B cell (primary cell): ENCODE measurements around the gene FXR2. TPM values are rescaled to one million over a fixed set of nuclear protein-coding genes. Genes with fewer than 3 reads are reported as not detected.

Experiments used
- ATAC-seq: fragments of 200-7000 bp; cut with Tn5 transposase; one replicate; pipeline ENCODE4 v1.10.0; 2021; ENCODE audit warnings: low read depth, mild to moderate bottlenecking, moderate number of reproducible peaks, moderate library complexity
- CTCF ChIA-PET: fragments of 350-600 bp; sonication (Branson Sonifier 250); formaldehyde crosslinking; loops from one replicate; lab custom pipeline; 2021; ENCODE audit warnings: antibody characterized with exemption, inconsistent platforms; lab: Charles Lee
- POLR2A ChIA-PET: fragments of 350-600 bp; sonication (Branson Sonifier 250); formaldehyde crosslinking; loops from one replicate; lab custom pipeline; 2021; ENCODE audit warnings: antibody characterized with exemption; lab: Charles Lee
- DNase-seq: peaks from one replicate; pipeline ENCODE4 v3.0.0; 2013
- H2AFZ ChIP-seq: 2 replicates; pipeline ENCODE4 v1.6.1; 2012; ENCODE audit warnings: mild to moderate bottlenecking, low read depth, low read length; ENCODE audit not compliant: insufficient read depth, poor library complexity, severe bottlenecking
- H3K27ac ChIP-seq, 2 donors: 1 replicate in 1 of 2; 2 replicates in 1 of 2; pipeline ENCODE4 v1.5.1; 2012 to 2013; ENCODE audit warnings: low read length in 2 of 2, mild to moderate bottlenecking in 2 of 2, moderate library complexity in 1 of 2
- H3K27me3 ChIP-seq, 4 experiments: fragments of 200-600 bp in 1 of 4; sonication (generic) in 1 of 4; replicated peaks in 1 of 4; 1 replicate in 2 of 4; 2 replicates in 2 of 4; pipeline versions ENCODE4 v1.6.1 to v1.7.0; 2013 to 2016; ENCODE audit warnings: low read length in 3 of 4, mild to moderate bottlenecking in 2 of 4, mixed read lengths in 1 of 4, moderate library complexity in 1 of 4; ENCODE audit not compliant: insufficient read depth in 4 of 4, control insufficient read depth in 3 of 4; ENCODE audit errors: control extremely low read depth in 1 of 4
- H3K36me3 ChIP-seq, 2 experiments: replicated peaks in 1 of 2; 1 replicate in 1 of 2; 2 replicates in 1 of 2; pipeline versions ENCODE4 v1.6.1 to v1.7.1; 2013; ENCODE audit warnings: low read length in 1 of 2; ENCODE audit not compliant: insufficient read depth in 2 of 2, control insufficient read depth in 1 of 2; ENCODE audit errors: control extremely low read depth in 1 of 2, extremely low read depth in 1 of 2
- H3K4me1 ChIP-seq, 2 donors: fragments of 200-600 bp in 1 of 2; sonication (generic) in 1 of 2; 1 replicate in 1 of 2; 2 replicates in 1 of 2; pipeline versions ENCODE4 v1.5.1 to v1.6.1; 2013 to 2017; ENCODE audit warnings: low read length in 2 of 2; ENCODE audit not compliant: control insufficient read depth in 2 of 2, insufficient read depth in 2 of 2
- H3K4me2 ChIP-seq: replicated peaks from 2 replicates; pipeline ENCODE3; 2012; ENCODE audit warnings: mild to moderate bottlenecking, low read depth, low read length; ENCODE audit not compliant: poor library complexity, severe bottlenecking
- H3K4me3 ChIP-seq, 5 experiments: fragments of 200-600 bp in 1 of 5; sonication (generic) in 1 of 5; 1 replicate in 3 of 5; 2 replicates in 2 of 5; pipeline versions ENCODE4 v1.5.1 to v1.7.0; 2011 to 2016; ENCODE audit warnings: low read length in 4 of 5, mild to moderate bottlenecking in 4 of 5, low read depth in 2 of 5, control low read depth in 1 of 5, moderate library complexity in 1 of 5; ENCODE audit not compliant: insufficient read depth in 1 of 5; ENCODE audit errors: control extremely low read depth in 1 of 5, extremely low read depth in 1 of 5
- H3K79me2 ChIP-seq: fragments of 200-600 bp; sonication (generic); one replicate; pipeline ENCODE4 v1.6.0; 2016; ENCODE audit warnings: low read length; ENCODE audit not compliant: control insufficient read depth, insufficient read depth
- H3K9ac ChIP-seq: fragments of 200-600 bp; sonication (generic); 2 replicates; pipeline ENCODE4 v1.6.1; 2017; ENCODE audit warnings: mild to moderate bottlenecking, low read length, moderate library complexity
- H3K9me3 ChIP-seq, 3 donors: one replicate each; pipeline versions ENCODE4 v1.6.1 to v1.7.1; 2013; ENCODE audit warnings: low read length in 2 of 3; ENCODE audit not compliant: control insufficient read depth in 2 of 3, insufficient read depth in 1 of 3; ENCODE audit errors: control extremely low read depth in 1 of 3
- H4K20me1 ChIP-seq: 2 replicates; pipeline ENCODE4 v1.6.0; 2012; ENCODE audit warnings: mild to moderate bottlenecking, low read length; ENCODE audit not compliant: insufficient read depth, control insufficient read depth, poor library complexity, severe bottlenecking
- H3K27ac Mint-ChIP-seq: one replicate; pipeline ENCODE4 v1.8.0; 2021; ENCODE audit warnings: mixed read lengths
- H3K27me3 Mint-ChIP-seq: one replicate; pipeline ENCODE4 v1.8.0; 2021; ENCODE audit warnings: mixed read lengths
- H3K4me1 Mint-ChIP-seq: one replicate; pipeline ENCODE4 v1.8.0; 2021; ENCODE audit warnings: mixed read lengths
- H3K4me3 Mint-ChIP-seq: one replicate; pipeline ENCODE4 v1.8.0; 2021; ENCODE audit warnings: mixed read lengths
- H3K9me3 Mint-ChIP-seq: one replicate; pipeline ENCODE4 v1.8.0; 2022; ENCODE audit warnings: mixed read lengths; ENCODE audit not compliant: insufficient read depth
- EZH2 ChIP-seq: IDR thresholded peaks from 2 replicates; pipeline ENCODE4 v1.6.1; 2012; ENCODE audit warnings: borderline replicate concordance, low read depth, mild to moderate bottlenecking, moderate library complexity, low read length; ENCODE audit not compliant: insufficient read depth, poor library complexity, severe bottlenecking
- WGBS: methylation state at CpG from one replicate; pipeline ENCODE4 v1.1.5; 2013; ENCODE audit warnings: missing lambda C conversion rate; ENCODE audit not compliant: insufficient coverage; 5-methylcytosine and 5-hydroxymethylcytosine counted together
- intact Hi-C: fragments of 100-400 bp; cut with micrococcal nuclease; formaldehyde crosslinking; loops from one replicate; pipeline ENCODE4 v1.10.0; 2022
- polyA plus RNA-seq: library from polyadenylated mRNA; depleted of rRNA; stranded (reverse); fragments of >200 nt; gene quantifications from 2 replicates; pipeline ENCODE4 v1.2.3, GENCODE V29; 2012
- total RNA-seq, 2 donors: library from RNA; stranded (reverse); fragments of 120-200 nt in 1 of 2; gene quantifications; 1 replicate in 1 of 2; 2 replicates in 1 of 2; pipeline versions ENCODE4 v1.2.3 to v1.2.4, GENCODE V29; 2013 to 2022
- TF ChIP-seq, protein P1 (sequence below): fragments of 200-600 bp; IDR thresholded peaks from one replicate; pipeline ENCODE4 v1.8.0; 2022; ENCODE audit warnings: antibody characterized with exemption, mild to moderate bottlenecking

FXR2 gene
- total and polyA plus RNA-seq, 2 donors (not counting 1 experiment from before 2014, with no cell fraction given), result 37.2 to 45.8 TPM

DNA sequence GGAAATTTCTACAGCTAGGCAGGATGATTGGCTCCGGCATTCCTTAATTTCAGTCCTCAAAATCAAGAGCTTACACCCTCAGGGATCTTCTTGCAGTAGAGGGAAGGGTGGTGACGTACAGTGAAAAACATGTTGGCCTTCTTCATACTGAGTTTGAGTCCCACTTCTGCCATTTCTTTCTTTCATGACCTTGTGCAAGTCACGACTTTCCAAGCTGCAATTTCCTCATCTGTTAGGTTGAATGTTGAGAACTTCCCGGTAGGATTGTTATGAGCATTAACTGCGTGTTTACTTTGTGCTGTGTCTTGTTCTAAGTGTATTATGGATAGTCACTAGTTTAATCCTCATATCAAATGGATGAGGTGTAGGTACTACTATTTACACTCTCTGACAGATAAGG lies 45.1 kb downstream of the FXR2 start:
- peaks cover 26% of the 10 kb centered on the region for H3K4me1 Mint-ChIP-seq
- H3K9me3 Mint-ChIP-seq, result no peaks in the 10 kb centered on the region
- H3K27ac Mint-ChIP-seq, result peak overlapping the region; percentile 28
- no peak overlapping the region for H3K4me2 ChIP-seq
- H3K4me3 ChIP-seq, result no peak overlapping the region
- CTCF ChIA-PET, result interaction anchor here (0.8 to 2.9 kb wide), 6 partner anchors 9 to 134 kb away, joined by 3 to 18 read pairs (median 6); partner anchors contain the start of gene WRAP53
- H3K27ac ChIP-seq, result no peak overlapping the region
- ATAC-seq, result no peak
- peaks cover 19% of the 10 kb centered on the region for H4K20me1 ChIP-seq
- H3K27me3 Mint-ChIP-seq, result no peaks in the 10 kb centered on the region
- peaks cover 12 to 18% of the 10 kb centered on the region in 2 donors for H3K4me1 ChIP-seq
- no peak overlapping the region for H2AFZ ChIP-seq
- WGBS, result 100% methylated on average over 1 of the region's 5 CpGs
- H3K36me3 ChIP-seq, result peaks cover 4 to 55% of the 10 kb centered on the region in 2 experiments
- H3K4me3 Mint-ChIP-seq, result no peak overlapping the region
- H3K79me2 ChIP-seq, result peaks cover 45% of the 10 kb centered on the region
- intact Hi-C loops, result no loop called here
- POLR2A ChIA-PET, result interaction anchor here (1.2 kb wide), 1 partner anchor 14 kb away, joined by 5 read pairs; the partner anchor contains the start of gene MPDU1
- TF ChIP-seq, protein P1, sequence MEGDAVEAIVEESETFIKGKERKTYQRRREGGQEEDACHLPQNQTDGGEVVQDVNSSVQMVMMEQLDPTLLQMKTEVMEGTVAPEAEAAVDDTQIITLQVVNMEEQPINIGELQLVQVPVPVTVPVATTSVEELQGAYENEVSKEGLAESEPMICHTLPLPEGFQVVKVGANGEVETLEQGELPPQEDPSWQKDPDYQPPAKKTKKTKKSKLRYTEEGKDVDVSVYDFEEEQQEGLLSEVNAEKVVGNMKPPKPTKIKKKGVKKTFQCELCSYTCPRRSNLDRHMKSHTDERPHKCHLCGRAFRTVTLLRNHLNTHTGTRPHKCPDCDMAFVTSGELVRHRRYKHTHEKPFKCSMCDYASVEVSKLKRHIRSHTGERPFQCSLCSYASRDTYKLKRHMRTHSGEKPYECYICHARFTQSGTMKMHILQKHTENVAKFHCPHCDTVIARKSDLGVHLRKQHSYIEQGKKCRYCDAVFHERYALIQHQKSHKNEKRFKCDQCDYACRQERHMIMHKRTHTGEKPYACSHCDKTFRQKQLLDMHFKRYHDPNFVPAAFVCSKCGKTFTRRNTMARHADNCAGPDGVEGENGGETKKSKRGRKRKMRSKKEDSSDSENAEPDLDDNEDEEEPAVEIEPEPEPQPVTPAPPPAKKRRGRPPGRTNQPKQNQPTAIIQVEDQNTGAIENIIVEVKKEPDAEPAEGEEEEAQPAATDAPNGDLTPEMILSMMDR, result no peak
- no peak for TF ChIP-seq EZH2
- no peak overlapping the region for H3K9ac ChIP-seq
- H3K9me3 ChIP-seq, result no peaks in the 10 kb centered on the region
- H3K27me3 ChIP-seq, result no peaks in the 10 kb centered on the region
- DNase-seq, result no peak

DNA sequence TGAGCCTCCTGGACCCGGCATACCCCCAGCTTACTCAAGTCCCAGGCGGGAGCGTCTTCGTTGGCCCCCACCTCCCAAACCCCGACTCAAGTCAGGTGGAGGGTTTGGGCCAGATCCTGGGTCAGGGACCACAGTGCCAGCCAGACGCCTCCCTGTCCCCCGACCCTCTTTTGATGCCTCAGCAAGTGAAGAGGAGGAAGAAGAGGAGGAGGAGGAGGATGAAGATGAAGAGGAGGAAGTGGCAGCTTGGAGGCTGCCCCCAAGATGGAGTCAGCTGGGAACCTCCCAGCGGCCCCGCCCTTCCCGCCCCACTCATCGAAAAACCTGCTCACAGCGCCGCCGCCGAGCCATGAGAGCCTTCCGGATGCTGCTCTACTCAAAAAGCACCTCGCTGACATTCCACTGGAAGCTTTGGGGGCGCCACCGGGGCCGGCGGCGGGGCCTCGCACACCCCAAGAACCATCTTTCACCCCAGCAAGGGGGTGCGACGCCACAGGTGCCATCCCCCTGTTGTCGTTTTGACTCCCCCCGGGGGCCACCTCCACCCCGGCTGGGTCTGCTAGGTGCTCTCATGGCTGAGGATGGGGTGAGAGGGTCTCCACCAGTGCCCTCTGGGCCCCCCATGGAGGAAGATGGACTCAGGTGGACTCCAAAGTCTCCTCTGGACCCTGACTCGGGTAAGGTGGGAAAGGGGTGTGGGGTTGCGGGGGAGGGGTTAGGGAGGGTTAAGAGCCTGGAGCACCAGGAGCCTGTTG lies 51.4 kb downstream of the FXR2 start:
- intact Hi-C loops, result loop anchor here (5.0 kb wide), 1 partner anchor 326 kb away; the partner anchor contains the start of gene PHF23
- TF ChIP-seq, protein P1, result no peak
- TF ChIP-seq EZH2, result no peak
- ChIA-PET CTCF (interaction anchor here (2.9 to 25.0 kb wide), 3 partner anchors 16 to 43 kb away, joined by 10 to 666 read pairs (median 126); partner anchors contain the start of genes SOX15 and TNFSF12), POLR2A (no interaction called here)
- ATAC-seq (no peak), DNase-seq (peak; percentile 16)
- Histone ChIP-seq H3K4me3 (peak overlapping the region in 1 of 5 experiments; percentile 95), H3K79me2 (peaks cover 57% of the 10 kb centered on the region), H2AFZ (no peak overlapping the region), H3K36me3 (peaks cover 2 to 40% of the 10 kb centered on the region in 2 experiments), H3K4me2 (peak overlapping the region; percentile 96), H3K9ac (no peak overlapping the region), H3K27me3 (no peaks in the 10 kb centered on the region), H3K9me3 (no peaks in the 10 kb centered on the region), H3K4me1 (peaks cover 34 to 49% of the 10 kb centered on the region in 2 donors), H4K20me1 (peaks cover 17% of the 10 kb centered on the region), H3K27ac (no peak overlapping the region)
- Mint-ChIP-seq H3K9me3 (no peaks in the 10 kb centered on the region), H3K27ac (no peak overlapping the region), H3K4me1 (peaks cover 42% of the 10 kb centered on the region), H3K27me3 (no peaks in the 10 kb centered on the region), H3K4me3 (peak overlapping the region; percentile 89)
- WGBS, result 96% methylated on average over 22 of the region's 30 CpGs
